ENCODE measurements around the gene DGKH. TPM values are rescaled to one million over a fixed set of nuclear protein-coding genes. Genes with fewer than 3 reads are reported as not detected.
A peak's percentile ranks its signal among the peaks of the same experiment; 100 is the strongest.

DGKH gene, protein sequence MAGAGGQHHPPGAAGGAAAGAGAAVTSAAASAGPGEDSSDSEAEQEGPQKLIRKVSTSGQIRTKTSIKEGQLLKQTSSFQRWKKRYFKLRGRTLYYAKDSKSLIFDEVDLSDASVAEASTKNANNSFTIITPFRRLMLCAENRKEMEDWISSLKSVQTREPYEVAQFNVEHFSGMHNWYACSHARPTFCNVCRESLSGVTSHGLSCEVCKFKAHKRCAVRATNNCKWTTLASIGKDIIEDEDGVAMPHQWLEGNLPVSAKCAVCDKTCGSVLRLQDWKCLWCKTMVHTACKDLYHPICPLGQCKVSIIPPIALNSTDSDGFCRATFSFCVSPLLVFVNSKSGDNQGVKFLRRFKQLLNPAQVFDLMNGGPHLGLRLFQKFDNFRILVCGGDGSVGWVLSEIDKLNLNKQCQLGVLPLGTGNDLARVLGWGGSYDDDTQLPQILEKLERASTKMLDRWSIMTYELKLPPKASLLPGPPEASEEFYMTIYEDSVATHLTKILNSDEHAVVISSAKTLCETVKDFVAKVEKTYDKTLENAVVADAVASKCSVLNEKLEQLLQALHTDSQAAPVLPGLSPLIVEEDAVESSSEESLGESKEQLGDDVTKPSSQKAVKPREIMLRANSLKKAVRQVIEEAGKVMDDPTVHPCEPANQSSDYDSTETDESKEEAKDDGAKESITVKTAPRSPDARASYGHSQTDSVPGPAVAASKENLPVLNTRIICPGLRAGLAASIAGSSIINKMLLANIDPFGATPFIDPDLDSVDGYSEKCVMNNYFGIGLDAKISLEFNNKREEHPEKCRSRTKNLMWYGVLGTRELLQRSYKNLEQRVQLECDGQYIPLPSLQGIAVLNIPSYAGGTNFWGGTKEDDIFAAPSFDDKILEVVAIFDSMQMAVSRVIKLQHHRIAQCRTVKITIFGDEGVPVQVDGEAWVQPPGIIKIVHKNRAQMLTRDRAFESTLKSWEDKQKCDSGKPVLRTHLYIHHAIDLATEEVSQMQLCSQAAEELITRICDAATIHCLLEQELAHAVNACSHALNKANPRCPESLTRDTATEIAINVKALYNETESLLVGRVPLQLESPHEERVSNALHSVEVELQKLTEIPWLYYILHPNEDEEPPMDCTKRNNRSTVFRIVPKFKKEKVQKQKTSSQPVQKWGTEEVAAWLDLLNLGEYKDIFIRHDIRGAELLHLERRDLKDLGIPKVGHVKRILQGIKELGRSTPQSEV
- polyA plus RNA-seq (2013, experiment 1 of 2) = 2.9 TPM
- 3.1 TPM for polyA plus RNA-seq (2013, experiment 2 of 2)

DNA sequence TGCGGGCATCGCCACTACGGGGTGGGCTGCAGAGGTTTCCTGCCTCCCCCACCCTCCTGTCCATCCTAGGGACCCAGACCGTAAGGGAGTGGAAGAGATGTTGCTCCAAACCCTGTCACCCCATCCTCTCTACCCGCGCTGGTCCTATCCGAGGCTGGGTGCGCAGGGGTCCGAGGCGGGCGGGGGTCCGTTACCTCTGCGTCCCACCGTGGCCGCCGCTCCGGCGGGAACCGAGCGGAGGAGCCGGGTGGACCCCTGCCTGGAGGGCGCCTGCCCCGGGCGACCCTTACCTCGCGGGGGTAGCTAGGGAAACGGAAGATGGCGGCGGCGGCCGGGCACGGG lies at the start of gene DGKH:
Gene DGKH, plus strand, starts transcription at position 307 of the 342 bp plus-strand sequence. CDS start 126 bp downstream, outside the sequence.
- Histone ChIP-seq H3K4ac (ENCODE audit: low read length) (peak within 1 kb of the TSS; percentile 76), H4K8ac (ENCODE audit: low read depth, low read length) (peak within 1 kb of the TSS; percentile 17), H3K23ac (ENCODE audit: low read depth, low read length, poor library complexity) (peak within 1 kb of the TSS; percentile 73), H3K4me1 (ENCODE audit: control insufficient read depth in 2 of 2, insufficient read depth in 1 of 2, low read depth in 1 of 2, low read length in 2 of 2) (peaks cover 1 to 8% of the 10 kb centered on the region in 2 donors), H2BK120ac (ENCODE audit: low read depth, low read length) (no peak within 1 kb of the TSS), H3K27me3 (ENCODE audit: control insufficient read depth in 3 of 3, insufficient read depth in 3 of 3, low read depth in 1 of 3, low read length in 3 of 3) (no peaks in the 10 kb centered on the region), H3K4me2 (ENCODE audit: insufficient read depth, low read length, poor library complexity, severe bottlenecking) (peak within 1 kb of the TSS; percentile 93), H3K36me3 (replicated peaks in 1 of 2; ENCODE audit: control insufficient read depth in 2 of 2, insufficient read depth in 2 of 2, low read length in 2 of 2) (peaks cover 0 to 4% of the 10 kb centered on the region in 2 donors), H3K14ac (ENCODE audit: low read length) (peak within 1 kb of the TSS; percentile 9), H3K79me1 (ENCODE audit: low read depth, low read length) (peaks cover 4% of the 10 kb centered on the region), H3K9me3 (replicated peaks in 1 of 2; ENCODE audit: control insufficient read depth in 2 of 2, insufficient read depth in 1 of 2, low read depth in 1 of 2, low read length in 2 of 2) (no peaks in the 10 kb centered on the region), H3K18ac (ENCODE audit: low read length) (peak within 1 kb of the TSS; percentile 97), H2BK12ac (ENCODE audit: low read length) (no peak within 1 kb of the TSS), H2AK5ac (ENCODE audit: low read depth, low read length) (peak within 1 kb of the TSS; percentile 70), H3K9ac (ENCODE audit: low read depth, low read length, poor library complexity) (peak within 1 kb of the TSS; percentile 95), H3K27ac (replicated peaks; ENCODE audit: low read length) (peak within 1 kb of the TSS; percentile 93), H2AFZ (ENCODE audit: low read length) (peak within 1 kb of the TSS; percentile 97), H2BK15ac (ENCODE audit: low read length) (no peak within 1 kb of the TSS), H3K4me3 (ENCODE audit: low read length in 2 of 2) (peak within 1 kb of the TSS; percentile 73 to 91), H4K91ac (ENCODE audit: low read depth, low read length, poor library complexity) (no peak within 1 kb of the TSS), H2BK5ac (ENCODE audit: low read length) (peak within 1 kb of the TSS; percentile 90)
- no CpG with 5 or more reads among the region's 32 CpGs for WGBS, 2 donors (ENCODE audit: extremely low coverage in 2 of 2, insufficient read length in 2 of 2, insufficient replicate concordance in 1 of 2)
- DNase-seq (ENCODE audit: low spot score) = no peak

DNA sequence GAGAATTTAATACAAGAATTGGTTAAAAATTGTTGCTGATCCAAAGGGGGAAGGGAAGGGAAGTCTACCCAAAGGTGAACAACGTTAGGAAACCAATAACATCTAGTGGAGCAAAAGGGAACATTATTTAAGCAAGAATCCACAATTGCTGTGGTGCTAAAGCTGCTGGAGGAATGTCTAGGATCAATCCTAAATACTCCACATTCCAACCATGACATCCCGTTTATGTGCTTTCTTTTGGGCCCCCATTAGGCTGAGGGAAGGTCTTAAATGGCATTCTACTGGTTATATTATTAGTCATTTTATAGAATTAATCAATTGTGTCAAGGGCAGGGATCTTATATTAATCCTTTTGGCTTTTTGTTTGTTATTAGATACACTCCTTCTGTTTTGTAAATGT lies 47.6 kb upstream of the DGKH start:
- Histone ChIP-seq H3K4me2 (ENCODE audit: insufficient read depth, low read length, poor library complexity, severe bottlenecking) (no peak overlapping the region), H2BK12ac (ENCODE audit: low read length) (no peak overlapping the region), H3K9ac (ENCODE audit: low read depth, low read length, poor library complexity) (no peak overlapping the region), H3K23ac (ENCODE audit: low read depth, low read length, poor library complexity) (no peak overlapping the region), H2BK120ac (ENCODE audit: low read depth, low read length) (no peak overlapping the region), H3K14ac (ENCODE audit: low read length) (no peak overlapping the region), H3K79me1 (ENCODE audit: low read depth, low read length) (no peaks in the 10 kb centered on the region), H2BK5ac (ENCODE audit: low read length) (no peak overlapping the region), H3K4me3 (ENCODE audit: low read length in 2 of 2) (no peak overlapping the region), H2AK5ac (ENCODE audit: low read depth, low read length) (no peak overlapping the region), H4K8ac (ENCODE audit: low read depth, low read length) (no peak overlapping the region), H3K4ac (ENCODE audit: low read length) (no peak overlapping the region), H3K4me1 (ENCODE audit: control insufficient read depth in 2 of 2, insufficient read depth in 1 of 2, low read depth in 1 of 2, low read length in 2 of 2) (peaks cover 5 to 7% of the 10 kb centered on the region in 2 donors), H4K91ac (ENCODE audit: low read depth, low read length, poor library complexity) (no peak overlapping the region), H2AFZ (ENCODE audit: low read length) (no peak overlapping the region), H3K27ac (replicated peaks; ENCODE audit: low read length) (no peak overlapping the region), H3K27me3 (ENCODE audit: control insufficient read depth in 3 of 3, insufficient read depth in 3 of 3, low read depth in 1 of 3, low read length in 3 of 3) (peaks cover 0 to 15% (median 0%) of the 10 kb centered on the region in 3 experiments), H2BK15ac (ENCODE audit: low read length) (no peak overlapping the region), H3K9me3 (replicated peaks in 1 of 2; ENCODE audit: control insufficient read depth in 2 of 2, insufficient read depth in 1 of 2, low read depth in 1 of 2, low read length in 2 of 2) (no peaks in the 10 kb centered on the region), H3K36me3 (replicated peaks in 1 of 2; ENCODE audit: control insufficient read depth in 2 of 2, insufficient read depth in 2 of 2, low read length in 2 of 2) (no peaks in the 10 kb centered on the region), H3K18ac (ENCODE audit: low read length) (no peak overlapping the region)
- WGBS, 2 donors (ENCODE audit: extremely low coverage in 2 of 2, insufficient read length in 2 of 2, insufficient replicate concordance in 1 of 2) = no CpG with 5 or more reads among the region's 2 CpGs
- no peak for DNase-seq (ENCODE audit: low spot score)

DNA sequence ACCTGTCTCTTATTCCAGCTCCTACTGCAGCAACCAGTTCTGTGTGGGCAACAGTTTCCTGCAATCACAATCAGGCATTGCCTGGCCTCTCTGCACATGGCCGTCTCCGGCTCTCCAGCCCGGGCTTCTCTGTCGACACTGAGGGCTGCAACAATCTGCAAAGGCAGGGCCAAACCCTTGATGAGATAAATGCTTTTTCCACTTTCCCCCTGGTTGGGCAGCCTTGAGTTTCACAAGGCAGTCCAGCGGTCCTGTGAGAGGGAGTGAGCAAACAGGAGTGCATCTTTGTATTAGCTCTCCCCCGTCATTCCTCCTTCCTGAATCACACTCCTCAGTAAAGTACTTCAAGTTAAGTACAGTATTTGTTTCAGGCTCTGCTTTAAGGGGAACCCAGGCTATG lies 46.9 kb upstream of the DGKH start:
- no peak for DNase-seq (ENCODE audit: low spot score)
- WGBS, 2 donors (ENCODE audit: extremely low coverage in 2 of 2, insufficient read length in 2 of 2, insufficient replicate concordance in 1 of 2) = no CpG with 5 or more reads among the region's 6 CpGs
- H3K27ac ChIP-seq (replicated peaks; ENCODE audit: low read length) = no peak overlapping the region

More for the DNA sequence above, 46.9 kb upstream of the DGKH start:
- no peak overlapping the region for H3K9ac ChIP-seq (ENCODE audit: low read depth, low read length, poor library complexity)
- no peak overlapping the region for H3K4me2 ChIP-seq (ENCODE audit: insufficient read depth, low read length, poor library complexity, severe bottlenecking)
- no peak overlapping the region for H3K14ac ChIP-seq (ENCODE audit: low read length)
- H3K4ac ChIP-seq (ENCODE audit: low read length) = no peak overlapping the region
- peak overlapping the region; percentile 74 for H2AFZ ChIP-seq (ENCODE audit: low read length)
- no peak overlapping the region for H2BK12ac ChIP-seq (ENCODE audit: low read length)
- no peaks in the 10 kb centered on the region for H3K9me3 ChIP-seq (replicated peaks in 1 of 2; ENCODE audit: control insufficient read depth in 2 of 2, insufficient read depth in 1 of 2, low read depth in 1 of 2, low read length in 2 of 2)
- no peak overlapping the region for H4K8ac ChIP-seq (ENCODE audit: low read depth, low read length)
- no peak overlapping the region for H2AK5ac ChIP-seq (ENCODE audit: low read depth, low read length)
- peak overlapping the region; percentile 78 for H3K18ac ChIP-seq (ENCODE audit: low read length)
- no peak overlapping the region for H2BK120ac ChIP-seq (ENCODE audit: low read depth, low read length)
- H4K91ac ChIP-seq (ENCODE audit: low read depth, low read length, poor library complexity) = no peak overlapping the region
- no peaks in the 10 kb centered on the region for H3K36me3 ChIP-seq (replicated peaks in 1 of 2; ENCODE audit: control insufficient read depth in 2 of 2, insufficient read depth in 2 of 2, low read length in 2 of 2)
- H3K4me1 ChIP-seq (ENCODE audit: control insufficient read depth in 2 of 2, insufficient read depth in 1 of 2, low read depth in 1 of 2, low read length in 2 of 2) = peaks cover 5 to 7% of the 10 kb centered on the region in 2 donors
- H3K23ac ChIP-seq (ENCODE audit: low read depth, low read length, poor library complexity) = no peak overlapping the region
- no peak overlapping the region for H2BK15ac ChIP-seq (ENCODE audit: low read length)
- H3K4me3 ChIP-seq (ENCODE audit: low read length in 2 of 2) = no peak overlapping the region
- H3K27me3 ChIP-seq (ENCODE audit: control insufficient read depth in 3 of 3, insufficient read depth in 3 of 3, low read depth in 1 of 3, low read length in 3 of 3) = peaks cover 0 to 20% (median 0%) of the 10 kb centered on the region in 3 experiments
- H3K79me1 ChIP-seq (ENCODE audit: low read depth, low read length) = no peaks in the 10 kb centered on the region
- no peak overlapping the region for H2BK5ac ChIP-seq (ENCODE audit: low read length)

Data from neuronal stem cell (in vitro differentiated cells).